Neuronal stem cell (in vitro differentiated cells): ENCODE measurements around the gene SHKBP1.

ENCODE experiments used
- DNase-seq: peaks from one replicate; pipeline ENCODE4 v3.0.0-alpha.2; 2013; ENCODE audit warnings: low spot score
- H2AFZ ChIP-seq: one replicate; pipeline ENCODE4 v1.6.1; 2013; ENCODE audit warnings: mild to moderate bottlenecking, low read length, inconsistent platforms
- H2AK5ac ChIP-seq: 2 replicates; pipeline ENCODE4 v1.6.1; 2013; ENCODE audit warnings: low read depth, mild to moderate bottlenecking, inconsistent platforms, low read length, moderate library complexity, mixed read lengths
- H2BK120ac ChIP-seq: 2 replicates; pipeline ENCODE4 v1.6.1; 2013; ENCODE audit warnings: low read depth, mild to moderate bottlenecking, inconsistent platforms, low read length, moderate library complexity, mixed read lengths
- H2BK12ac ChIP-seq: one replicate; pipeline ENCODE4 v1.6.1; 2013; ENCODE audit warnings: low read length, inconsistent platforms
- H2BK15ac ChIP-seq: 2 replicates; pipeline ENCODE4 v1.6.1; 2013; ENCODE audit warnings: mild to moderate bottlenecking, low read length, inconsistent platforms, mixed read lengths
- H2BK5ac ChIP-seq: one replicate; pipeline ENCODE4 v1.6.1; 2013; ENCODE audit warnings: inconsistent platforms, mild to moderate bottlenecking, low read length, moderate library complexity
- H3K14ac ChIP-seq: one replicate; pipeline ENCODE4 v1.6.1; 2013; ENCODE audit warnings: low read length, inconsistent platforms
- H3K18ac ChIP-seq: 2 replicates; pipeline ENCODE4 v1.6.1; 2013; ENCODE audit warnings: low read length, inconsistent platforms
- H3K23ac ChIP-seq: 2 replicates; pipeline ENCODE4 v1.6.1; 2013; ENCODE audit warnings: low read depth, mild to moderate bottlenecking, mixed read lengths, low read length, inconsistent platforms; ENCODE audit not compliant: poor library complexity
- H3K27ac ChIP-seq: replicated peaks from 3 replicates; pipeline ENCODE4 v1.5.1; 2013; ENCODE audit warnings: low read length, inconsistent platforms
- H3K27me3 ChIP-seq, 3 experiments: 2 replicates each; pipeline ENCODE4 v1.6.1; 2013; ENCODE audit warnings: low read length in 3 of 3, mild to moderate bottlenecking in 2 of 3, inconsistent platforms in 1 of 3, low read depth in 1 of 3, mixed read lengths in 1 of 3, moderate library complexity in 1 of 3; ENCODE audit not compliant: control insufficient read depth in 3 of 3, insufficient read depth in 3 of 3
- H3K36me3 ChIP-seq, 2 donors: replicated peaks in 1 of 2; 2 replicates each; pipeline ENCODE4 v1.6.1; 2013; ENCODE audit warnings: low read length in 2 of 2; ENCODE audit not compliant: control insufficient read depth in 2 of 2, insufficient read depth in 2 of 2
- H3K4ac ChIP-seq: 2 replicates; pipeline ENCODE4 v1.6.1; 2013; ENCODE audit warnings: inconsistent platforms, mild to moderate bottlenecking, low read length, moderate library complexity
- H3K4me1 ChIP-seq, 2 donors: 1 replicate in 1 of 2; 2 replicates in 1 of 2; pipeline ENCODE4 v1.6.1; 2013; ENCODE audit warnings: low read length in 2 of 2, low read depth in 1 of 2; ENCODE audit not compliant: control insufficient read depth in 2 of 2, insufficient read depth in 1 of 2
- H3K4me2 ChIP-seq: one replicate; pipeline ENCODE4 v1.6.1; 2013; ENCODE audit warnings: mild to moderate bottlenecking, low read length, inconsistent platforms; ENCODE audit not compliant: insufficient read depth, poor library complexity, severe bottlenecking
- H3K4me3 ChIP-seq, 2 donors: 2 replicates each; pipeline ENCODE4 v1.5.1; 2013; ENCODE audit warnings: low read length in 2 of 2, mild to moderate bottlenecking in 2 of 2, inconsistent platforms in 1 of 2, moderate library complexity in 1 of 2
- H3K79me1 ChIP-seq: one replicate; pipeline ENCODE4 v1.6.1; 2013; ENCODE audit warnings: low read depth, mild to moderate bottlenecking, inconsistent platforms, low read length, moderate library complexity
- H3K9ac ChIP-seq: one replicate; pipeline ENCODE4 v1.6.1; 2013; ENCODE audit warnings: mild to moderate bottlenecking, low read depth, low read length, inconsistent platforms; ENCODE audit not compliant: poor library complexity
- H3K9me3 ChIP-seq, 2 donors: replicated peaks in 1 of 2; 2 replicates each; pipeline versions ENCODE3 to v1.6.1; 2013; ENCODE audit warnings: low read length in 2 of 2, mild to moderate bottlenecking in 2 of 2, inconsistent platforms in 1 of 2, low read depth in 1 of 2, mixed read lengths in 1 of 2, moderate library complexity in 1 of 2; ENCODE audit not compliant: control insufficient read depth in 2 of 2, insufficient read depth in 1 of 2
- H4K8ac ChIP-seq: one replicate; pipeline ENCODE4 v1.6.1; 2013; ENCODE audit warnings: low read depth, mild to moderate bottlenecking, inconsistent platforms, low read length, moderate library complexity
- H4K91ac ChIP-seq: one replicate; pipeline ENCODE4 v1.6.1; 2013; ENCODE audit warnings: low read length, low read depth, mild to moderate bottlenecking, inconsistent platforms; ENCODE audit not compliant: poor library complexity
- WGBS, 2 donors: extraction: QIAGEN DNeasy Blood & Tissue Kit; methylation state at CpG; one replicate each; pipeline ENCODE4 v1.1.7; 2013; ENCODE audit warnings: missing lambda C conversion rate in 2 of 2, mixed read lengths in 1 of 2; ENCODE audit not compliant: insufficient read length in 2 of 2, insufficient replicate concordance in 1 of 2; ENCODE audit errors: extremely low coverage in 2 of 2; 5-methylcytosine and 5-hydroxymethylcytosine counted together

SHKBP1 gene

DNA sequence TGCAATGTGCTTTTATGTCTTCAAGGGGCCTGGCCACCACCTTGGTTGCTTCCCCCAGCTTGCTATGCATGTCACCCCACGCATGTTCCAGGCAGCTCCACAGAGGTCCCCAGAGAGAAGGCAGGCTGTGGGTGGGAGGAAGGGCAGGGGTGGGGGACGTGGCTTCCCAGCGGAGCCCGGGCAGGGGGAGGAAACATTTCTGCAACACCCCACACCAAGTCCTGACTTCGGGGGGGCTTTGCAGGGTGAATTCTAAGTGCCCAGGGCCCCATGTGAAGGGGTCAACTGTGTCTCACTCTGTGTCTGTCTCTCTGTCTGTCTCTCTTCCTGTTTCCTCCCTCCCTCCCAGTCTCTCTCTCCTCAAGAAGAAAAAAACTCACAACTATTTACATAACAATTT lies 64.1 kb downstream of the SHKBP1 start:
- Histone ChIP-seq H3K9ac (no peak overlapping the region), H2AFZ (peak overlapping the region; percentile 83), H3K9me3 (no peaks in the 10 kb centered on the region), H2AK5ac (no peak overlapping the region), H3K18ac (no peak overlapping the region), H4K8ac (no peak overlapping the region), H3K27me3 (peaks cover 0 to 2% (median 0%) of the 10 kb centered on the region in 3 experiments), H2BK12ac (no peak overlapping the region), H2BK15ac (no peak overlapping the region), H3K36me3 (no peaks in the 10 kb centered on the region), H4K91ac (no peak overlapping the region), H3K14ac (no peak overlapping the region), H3K4me2 (no peak overlapping the region), H3K27ac (no peak overlapping the region), H3K4me1 (peaks cover 0 to 9% of the 10 kb centered on the region in 2 donors), H3K4me3 (no peak overlapping the region), H2BK5ac (no peak overlapping the region), H3K79me1 (no peaks in the 10 kb centered on the region), H2BK120ac (no peak overlapping the region), H3K4ac (no peak overlapping the region), H3K23ac (no peak overlapping the region)
- no CpG with 5 or more reads among the region's 5 CpGs for WGBS, 2 donors
- DNase-seq: no peak
